NCI-H1694 treated with DMSO at 0.1 percent for 48 hours (cell line): ENCODE data around the gene THRB.

Experiments used
- DNase-seq: peaks from one replicate; lab custom pipeline; 2025; lab: John Stamatoyannopoulos, UW

Gene THRB

GRCh38 chr3:24375947-24376384 lies 118.7 kb downstream of the THRB start:
- DNase-seq, result no peak

GRCh38 chr3:24374801-24375200 lies 119.8 kb downstream of the THRB start:
- no peak for DNase-seq

GRCh38 chr3:24373198-24373959 lies 121.3 kb downstream of the THRB start:
- no peak for DNase-seq

GRCh38 chr3:24372559-24373197 lies 122.0 kb downstream of the THRB start:
- no peak for DNase-seq

- no peak for DNase-seq
Observed at GRCh38 chr3:24370352-24371090, 124.1 kb downstream of the THRB start.

GRCh38 chr3:24368605-24369004 lies 126.0 kb downstream of the THRB start:
- no peak for DNase-seq

- no peak for DNase-seq
Observed at GRCh38 chr3:24367664-24368264, 126.9 kb downstream of the THRB start.

- DNase-seq, result no peak
Observed at GRCh38 chr3:24367216-24367615, 127.4 kb downstream of the THRB start.

- DNase-seq, result no peak
Observed at GRCh38 chr3:24365168-24365567, 129.5 kb downstream of the THRB start.

GRCh38 chr3:24364359-24364758 lies 130.3 kb downstream of the THRB start:
- no peak for DNase-seq

- no peak for DNase-seq
Observed at GRCh38 chr3:24363242-24363641, 131.4 kb downstream of the THRB start.

GRCh38 chr3:24361623-24362022 lies 133.0 kb downstream of the THRB start:
- no peak for DNase-seq

- no peak for DNase-seq
Observed at GRCh38 chr3:24360957-24361356, 133.7 kb downstream of the THRB start.

GRCh38 chr3:24359645-24360462 lies 134.8 kb downstream of the THRB start:
- DNase-seq, result no peak

GRCh38 chr3:24359102-24359501 lies 135.5 kb downstream of the THRB start:
- no peak for DNase-seq

GRCh38 chr3:24357635-24358034 lies 137.0 kb downstream of the THRB start:
- DNase-seq, result no peak

- DNase-seq, result no peak
Observed at GRCh38 chr3:24355806-24356205, 138.8 kb downstream of the THRB start.

GRCh38 chr3:24354230-24354629 lies 140.4 kb downstream of the THRB start:
- no peak for DNase-seq

GRCh38 chr3:24352893-24353553 lies 141.6 kb downstream of the THRB start:
- no peak for DNase-seq

GRCh38 chr3:24351779-24352469 lies 142.7 kb downstream of the THRB start:
- no peak for DNase-seq
